ENCODE data around the gene CD19.

DNA sequence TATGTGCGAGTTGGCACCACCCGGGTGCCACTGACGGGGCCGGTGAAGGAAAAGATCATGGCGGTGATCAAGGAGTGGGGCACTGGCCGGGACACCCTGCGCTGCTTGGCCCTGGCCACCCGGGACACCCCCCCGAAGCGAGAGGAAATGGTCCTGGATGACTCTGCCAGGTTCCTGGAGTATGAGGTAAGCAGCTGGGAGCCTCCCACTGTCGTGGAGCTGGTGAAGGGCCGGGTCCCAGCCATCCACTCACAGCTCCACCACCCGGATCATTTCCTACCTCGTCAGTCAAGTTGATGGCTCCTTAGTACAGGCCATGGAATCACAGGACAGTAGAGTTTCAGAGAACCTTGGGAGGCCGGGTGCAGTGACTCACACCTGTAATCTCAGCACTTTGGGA lies 33.5 kb upstream of the CD19 start:
- TF ChIP-seq, protein P1, sequence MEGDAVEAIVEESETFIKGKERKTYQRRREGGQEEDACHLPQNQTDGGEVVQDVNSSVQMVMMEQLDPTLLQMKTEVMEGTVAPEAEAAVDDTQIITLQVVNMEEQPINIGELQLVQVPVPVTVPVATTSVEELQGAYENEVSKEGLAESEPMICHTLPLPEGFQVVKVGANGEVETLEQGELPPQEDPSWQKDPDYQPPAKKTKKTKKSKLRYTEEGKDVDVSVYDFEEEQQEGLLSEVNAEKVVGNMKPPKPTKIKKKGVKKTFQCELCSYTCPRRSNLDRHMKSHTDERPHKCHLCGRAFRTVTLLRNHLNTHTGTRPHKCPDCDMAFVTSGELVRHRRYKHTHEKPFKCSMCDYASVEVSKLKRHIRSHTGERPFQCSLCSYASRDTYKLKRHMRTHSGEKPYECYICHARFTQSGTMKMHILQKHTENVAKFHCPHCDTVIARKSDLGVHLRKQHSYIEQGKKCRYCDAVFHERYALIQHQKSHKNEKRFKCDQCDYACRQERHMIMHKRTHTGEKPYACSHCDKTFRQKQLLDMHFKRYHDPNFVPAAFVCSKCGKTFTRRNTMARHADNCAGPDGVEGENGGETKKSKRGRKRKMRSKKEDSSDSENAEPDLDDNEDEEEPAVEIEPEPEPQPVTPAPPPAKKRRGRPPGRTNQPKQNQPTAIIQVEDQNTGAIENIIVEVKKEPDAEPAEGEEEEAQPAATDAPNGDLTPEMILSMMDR (IDR thresholded peaks at IDR 0.05): no peak
- TF ChIP-seq POLR2A (IDR thresholded peaks at IDR 0.05): no peak
